MM.1S (cell line): Measurements from ENCODE around the gene SAMMSON.

Experiments used
- DNase-seq: peaks from one replicate; pipeline ENCODE4 v3.0.0-alpha.2; 2015
- H2AFZ ChIP-seq: fragments of 300-600 bp; sonication (generic); 2 replicates; pipeline ENCODE4 v1.6.0; 2016; ENCODE audit warnings: antibody characterized with exemption, low read length
- H3F3A ChIP-seq: fragments of 300-600 bp; sonication (generic); 2 replicates; pipeline ENCODE4 v1.6.1; 2016; ENCODE audit warnings: mild to moderate bottlenecking, antibody characterized with exemption, low read length, moderate library complexity, mixed read lengths; ENCODE audit not compliant: insufficient read depth
- H3K27ac ChIP-seq: fragments of 300-600 bp; sonication (generic); 2 replicates; pipeline ENCODE4 v1.5.1; 2016; ENCODE audit warnings: mild to moderate bottlenecking, low read length
- H3K27me3 ChIP-seq: fragments of 300-600 bp; sonication (generic); replicated peaks from 2 replicates; pipeline ENCODE4 v1.6.0; 2016; ENCODE audit warnings: low read length; ENCODE audit not compliant: insufficient read depth
- H3K36me3 ChIP-seq: fragments of 300-600 bp; sonication (generic); replicated peaks from 2 replicates; pipeline ENCODE4 v1.6.1; 2016; ENCODE audit warnings: mild to moderate bottlenecking, low read length, mixed read lengths; ENCODE audit not compliant: insufficient read depth
- H3K4me1 ChIP-seq: fragments of 300-600 bp; sonication (generic); 2 replicates; pipeline ENCODE4 v1.6.1; 2016; ENCODE audit warnings: low read length, mixed read lengths
- H3K4me2 ChIP-seq: fragments of 300-600 bp; sonication (generic); 2 replicates; pipeline ENCODE4 v1.6.0; 2016; ENCODE audit warnings: low read depth, low read length
- H3K4me3 ChIP-seq: fragments of 300-600 bp; sonication (generic); 2 replicates; pipeline ENCODE4 v1.5.1; 2016; ENCODE audit warnings: low read length, mixed read lengths
- H3K79me2 ChIP-seq: fragments of 300-600 bp; sonication (generic); 2 replicates; pipeline ENCODE4 v1.6.1; 2016; ENCODE audit warnings: mixed run types, low read length, mixed read lengths
- H3K9ac ChIP-seq: fragments of 300-600 bp; sonication (generic); 2 replicates; pipeline ENCODE4 v1.6.1; 2016; ENCODE audit warnings: low read length, mixed read lengths
- H3K9me2 ChIP-seq: fragments of 300-600 bp; sonication (generic); replicated peaks from 2 replicates; pipeline ENCODE4 v1.6.1; 2016; ENCODE audit warnings: mild to moderate bottlenecking, low read length, mixed read lengths; ENCODE audit not compliant: insufficient read depth
- H3K9me3 ChIP-seq: fragments of 300-600 bp; sonication (generic); replicated peaks from 2 replicates; pipeline ENCODE4 v1.6.1; 2016; ENCODE audit warnings: mild to moderate bottlenecking, low read length, mixed read lengths; ENCODE audit not compliant: insufficient read depth
- H4K20me1 ChIP-seq: fragments of 300-600 bp; sonication (generic); 2 replicates; pipeline ENCODE4 v1.6.1; 2016; ENCODE audit warnings: mild to moderate bottlenecking, low read length, moderate library complexity, mixed read lengths; ENCODE audit not compliant: insufficient read depth
- EZH2 ChIP-seq: fragments of 300-600 bp; sonication (generic); optimal IDR thresholded peaks from 2 replicates; pipeline ENCODE3; 2017; ENCODE audit warnings: low read depth, mild to moderate bottlenecking, antibody characterized with exemption, low read length, mixed read lengths
- EZH2phosphoT487 ChIP-seq: fragments of 300-600 bp; sonication (generic); IDR thresholded peaks from 2 replicates; pipeline ENCODE4 v1.6.1; 2018; ENCODE audit warnings: antibody characterized with exemption, low read length
- TF ChIP-seq, protein P1 (sequence below): fragments of 300-600 bp; sonication (generic); IDR thresholded peaks from 2 replicates; pipeline ENCODE4 v1.5.1; 2016; ENCODE audit warnings: antibody characterized with exemption, low read length, mixed read lengths

The SAMMSON gene

DNA sequence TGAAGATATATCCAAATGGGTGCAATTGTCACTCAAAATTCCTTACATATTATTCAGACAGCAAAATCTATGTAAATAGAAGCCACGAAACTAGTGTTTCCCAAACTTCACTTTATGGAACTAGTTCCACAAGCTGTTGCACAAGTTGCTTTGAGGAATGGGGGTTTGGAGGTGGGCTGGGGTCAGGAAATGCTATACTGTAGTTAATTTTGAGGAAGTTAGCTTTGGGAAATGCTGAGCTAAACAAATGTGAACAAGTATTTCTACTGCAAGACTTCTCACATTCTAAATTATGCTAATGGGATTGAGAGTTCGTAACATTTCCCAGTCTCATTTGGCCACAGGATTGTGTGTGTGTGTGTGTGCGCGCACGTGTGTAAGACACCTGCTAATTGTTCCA is 28.7 kb upstream of the SAMMSON start:
- no peak for TF ChIP-seq EZH2phosphoT487
- no peak for TF ChIP-seq EZH2
- TF ChIP-seq, protein P1, sequence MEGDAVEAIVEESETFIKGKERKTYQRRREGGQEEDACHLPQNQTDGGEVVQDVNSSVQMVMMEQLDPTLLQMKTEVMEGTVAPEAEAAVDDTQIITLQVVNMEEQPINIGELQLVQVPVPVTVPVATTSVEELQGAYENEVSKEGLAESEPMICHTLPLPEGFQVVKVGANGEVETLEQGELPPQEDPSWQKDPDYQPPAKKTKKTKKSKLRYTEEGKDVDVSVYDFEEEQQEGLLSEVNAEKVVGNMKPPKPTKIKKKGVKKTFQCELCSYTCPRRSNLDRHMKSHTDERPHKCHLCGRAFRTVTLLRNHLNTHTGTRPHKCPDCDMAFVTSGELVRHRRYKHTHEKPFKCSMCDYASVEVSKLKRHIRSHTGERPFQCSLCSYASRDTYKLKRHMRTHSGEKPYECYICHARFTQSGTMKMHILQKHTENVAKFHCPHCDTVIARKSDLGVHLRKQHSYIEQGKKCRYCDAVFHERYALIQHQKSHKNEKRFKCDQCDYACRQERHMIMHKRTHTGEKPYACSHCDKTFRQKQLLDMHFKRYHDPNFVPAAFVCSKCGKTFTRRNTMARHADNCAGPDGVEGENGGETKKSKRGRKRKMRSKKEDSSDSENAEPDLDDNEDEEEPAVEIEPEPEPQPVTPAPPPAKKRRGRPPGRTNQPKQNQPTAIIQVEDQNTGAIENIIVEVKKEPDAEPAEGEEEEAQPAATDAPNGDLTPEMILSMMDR: no peak
- H4K20me1 ChIP-seq: no peaks in the 10 kb centered on the region
- no peak overlapping the region for H3K27ac ChIP-seq
- H3K9ac ChIP-seq: no peak overlapping the region
- H3K4me1 ChIP-seq: no peaks in the 10 kb centered on the region
- H3K9me2 ChIP-seq: no peaks in the 10 kb centered on the region
- H3K27me3 ChIP-seq: no peaks in the 10 kb centered on the region
- H2AFZ ChIP-seq: no peak overlapping the region
- no peaks in the 10 kb centered on the region for H3K36me3 ChIP-seq
- H3K9me3 ChIP-seq: no peaks in the 10 kb centered on the region
- DNase-seq: no peak
- no peak overlapping the region for H3K4me2 ChIP-seq
- no peaks in the 10 kb centered on the region for H3K79me2 ChIP-seq
- H3K4me3 ChIP-seq: no peak overlapping the region
- H3F3A ChIP-seq: no peaks in the 10 kb centered on the region

DNA sequence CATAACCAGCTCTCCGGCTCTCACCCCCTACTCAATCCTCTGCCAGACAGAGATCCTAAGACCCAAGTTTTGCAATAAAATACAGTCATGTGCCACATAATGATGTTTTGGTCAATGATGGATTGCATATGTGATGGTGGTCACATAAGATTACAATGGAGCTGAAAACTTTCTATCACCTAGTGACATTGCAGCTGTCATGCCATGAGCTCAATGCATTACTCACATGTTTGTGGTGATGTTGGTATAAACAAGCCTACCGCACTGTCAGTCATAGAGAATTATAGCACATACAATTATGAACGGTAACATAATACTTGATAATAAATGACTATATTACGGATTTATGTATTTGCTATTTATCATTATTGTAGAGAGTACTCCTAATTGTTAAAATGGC is 26.9 kb upstream of the SAMMSON start:
- no peak for DNase-seq
- H2AFZ ChIP-seq: no peak overlapping the region
- H3K27ac ChIP-seq: no peak overlapping the region
- H3K4me2 ChIP-seq: no peak overlapping the region
- no peaks in the 10 kb centered on the region for H3K27me3 ChIP-seq
- H3K9ac ChIP-seq: no peak overlapping the region
- H3K4me3 ChIP-seq: no peak overlapping the region
- H3K36me3 ChIP-seq: no peaks in the 10 kb centered on the region
- H3F3A ChIP-seq: no peaks in the 10 kb centered on the region
- H3K9me3 ChIP-seq: no peaks in the 10 kb centered on the region
- no peaks in the 10 kb centered on the region for H3K79me2 ChIP-seq
- no peaks in the 10 kb centered on the region for H3K9me2 ChIP-seq
- no peaks in the 10 kb centered on the region for H4K20me1 ChIP-seq
- no peaks in the 10 kb centered on the region for H3K4me1 ChIP-seq
- TF ChIP-seq, protein P1: no peak
- TF ChIP-seq EZH2phosphoT487: no peak
- no peak for TF ChIP-seq EZH2

DNA sequence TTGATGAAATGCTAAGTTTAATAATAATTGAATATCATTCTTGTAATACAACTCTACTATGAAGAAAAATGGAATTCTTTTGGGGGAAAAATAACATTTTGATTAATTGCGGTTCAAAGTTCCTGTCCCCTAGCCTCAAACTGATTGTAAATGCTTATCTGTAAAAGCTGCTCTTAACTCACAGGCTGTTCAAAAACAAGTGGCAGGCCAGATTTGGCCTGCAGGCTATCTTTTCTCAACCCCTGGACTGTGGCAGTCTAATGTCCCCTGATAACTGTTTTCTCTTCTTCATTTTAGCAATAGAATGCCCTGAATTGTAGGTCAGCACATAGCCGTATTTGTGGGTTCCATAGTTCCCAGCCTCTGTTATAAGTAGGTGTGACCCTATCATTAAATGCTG is 23.5 kb upstream of the SAMMSON start:
- no peak for TF ChIP-seq EZH2phosphoT487
- TF ChIP-seq EZH2: no peak
- TF ChIP-seq, protein P1: no peak
- no peak for DNase-seq
- Histone ChIP-seq H3K27me3 (no peaks in the 10 kb centered on the region), H2AFZ (no peak overlapping the region), H3K27ac (no peak overlapping the region), H3K36me3 (no peaks in the 10 kb centered on the region), H4K20me1 (no peaks in the 10 kb centered on the region), H3K9ac (no peak overlapping the region), H3K4me2 (no peak overlapping the region), H3K4me3 (no peak overlapping the region), H3K9me3 (no peaks in the 10 kb centered on the region), H3K9me2 (no peaks in the 10 kb centered on the region), H3K4me1 (no peaks in the 10 kb centered on the region), H3F3A (no peaks in the 10 kb centered on the region), H3K79me2 (no peaks in the 10 kb centered on the region)
